ENCODE measurements around the gene VSIG8. TPM values are rescaled to one million over a fixed set of nuclear protein-coding genes. Genes with fewer than 3 reads are reported as not detected.

The VSIG8 gene
- total RNA-seq, 1 experiment from 2014 or later = not detected

GRCh38 chr1:159889821-159890252 is 27.4 kb upstream of the VSIG8 start:
- peak; percentile 30 for DNase-seq
- H3K27ac Mint-ChIP-seq (ENCODE audit: unreplicated experiment) = peak overlapping the region; percentile 12
- BruUV-seq (replicated peaks) = no TSS peak
- CTCF ChIA-PET = interaction anchor here (1.0 to 4.5 kb wide), 7 partner anchors 10 to 678 kb away, joined by 3 to 110 read pairs (median 4); no protein-coding TSS in a partner anchor
- H3K4me3 Mint-ChIP-seq (ENCODE audit: low read depth, unreplicated experiment) = no peak overlapping the region
- TF ChIP-seq CTCF (IDR thresholded peaks at IDR 0.05; ENCODE audit: unreplicated experiment) = no peak
- H3K27me3 Mint-ChIP-seq (ENCODE audit: unreplicated experiment) = no peaks in the 10 kb centered on the region
- intact Hi-C loops (cut with micrococcal nuclease; ENCODE audit: unreplicated experiment) = loop anchor here (2.0 to 5.0 kb wide), 5 partner anchors 35 to 729 kb away; no protein-coding TSS in a partner anchor
- peaks cover 11% of the 10 kb centered on the region for H3K4me1 Mint-ChIP-seq (ENCODE audit: low read depth, unreplicated experiment)
- H3K36me3 Mint-ChIP-seq (ENCODE audit: insufficient read depth, unreplicated experiment) = no peaks in the 10 kb centered on the region
- H3K9me3 Mint-ChIP-seq (ENCODE audit: low read depth, unreplicated experiment) = no peaks in the 10 kb centered on the region

GRCh38 chr1:159889202-159889601 is 26.7 kb upstream of the VSIG8 start:
- Mint-ChIP-seq H3K36me3 (ENCODE audit: insufficient read depth, unreplicated experiment) (no peaks in the 10 kb centered on the region), H3K27me3 (ENCODE audit: unreplicated experiment) (no peaks in the 10 kb centered on the region), H3K4me3 (ENCODE audit: low read depth, unreplicated experiment) (no peak overlapping the region), H3K9me3 (ENCODE audit: low read depth, unreplicated experiment) (no peaks in the 10 kb centered on the region), H3K4me1 (ENCODE audit: low read depth, unreplicated experiment) (peaks cover 11% of the 10 kb centered on the region), H3K27ac (ENCODE audit: unreplicated experiment) (peak overlapping the region; percentile 12)
- no peak for TF ChIP-seq CTCF (IDR thresholded peaks at IDR 0.05; ENCODE audit: unreplicated experiment)
- intact Hi-C loops (cut with micrococcal nuclease; ENCODE audit: unreplicated experiment) = no loop called here
- BruUV-seq (replicated peaks) = no TSS peak
- DNase-seq = no peak
- CTCF ChIA-PET = interaction anchor here (0.6 to 4.5 kb wide), 7 partner anchors 25 to 118 kb away, joined by 3 to 110 read pairs (median 4); no protein-coding TSS in a partner anchor

- DNase-seq = no peak
- Mint-ChIP-seq H3K27ac (ENCODE audit: unreplicated experiment) (no peak overlapping the region), H3K4me3 (ENCODE audit: low read depth, unreplicated experiment) (no peak overlapping the region), H3K36me3 (ENCODE audit: insufficient read depth, unreplicated experiment) (no peaks in the 10 kb centered on the region), H3K4me1 (ENCODE audit: low read depth, unreplicated experiment) (no peaks in the 10 kb centered on the region), H3K9me3 (ENCODE audit: low read depth, unreplicated experiment) (no peaks in the 10 kb centered on the region), H3K27me3 (ENCODE audit: unreplicated experiment) (no peaks in the 10 kb centered on the region)
- intact Hi-C loops (cut with micrococcal nuclease; ENCODE audit: unreplicated experiment) = no loop called here
- TF ChIP-seq CTCF (IDR thresholded peaks at IDR 0.05; ENCODE audit: unreplicated experiment) = no peak
- CTCF ChIA-PET = no interaction called here
- no TSS peak for BruUV-seq (replicated peaks)
Measured at GRCh38 chr1:159884296-159884695, 21.8 kb upstream of the VSIG8 start.

GRCh38 chr1:159883134-159883533 is 20.7 kb upstream of the VSIG8 start:
- Mint-ChIP-seq H3K9me3 (ENCODE audit: low read depth, unreplicated experiment) (no peaks in the 10 kb centered on the region), H3K27me3 (ENCODE audit: unreplicated experiment) (no peaks in the 10 kb centered on the region), H3K4me3 (ENCODE audit: low read depth, unreplicated experiment) (no peak overlapping the region), H3K27ac (ENCODE audit: unreplicated experiment) (no peak overlapping the region), H3K4me1 (ENCODE audit: low read depth, unreplicated experiment) (no peaks in the 10 kb centered on the region), H3K36me3 (ENCODE audit: insufficient read depth, unreplicated experiment) (no peaks in the 10 kb centered on the region)
- no peak for DNase-seq
- intact Hi-C loops (cut with micrococcal nuclease; ENCODE audit: unreplicated experiment) = no loop called here
- BruUV-seq (replicated peaks) = no TSS peak
- CTCF ChIA-PET = no interaction called here
- no peak for TF ChIP-seq CTCF (IDR thresholded peaks at IDR 0.05; ENCODE audit: unreplicated experiment)

Data from Calu3 (cell line).